ENCODE measurements around the gene PACS1.

The PACS1 gene

GRCh38 chr11:66048547-66049323, 21.3 kb upstream of the PACS1 start, which contains the start of gene GAL3ST3:
Gene GAL3ST3, minus strand, starts transcription at chr11:66049161. Its CDS starts 3,746 bp downstream, at chr11:66045415.
- in situ Hi-C loops (cut with MboI; ENCODE audit: low sequenced_read_pairs): no loop called here

- in situ Hi-C loops (cut with MboI; ENCODE audit: low sequenced_read_pairs): no loop called here
Observed at GRCh38 chr11:66050581-66051231, 19.4 kb upstream of the PACS1 start.

- in situ Hi-C loops (cut with MboI; ENCODE audit: low sequenced_read_pairs): no loop called here
Observed at GRCh38 chr11:66051371-66051765, 18.7 kb upstream of the PACS1 start.

- in situ Hi-C loops (cut with MboI; ENCODE audit: low sequenced_read_pairs): no loop called here
Observed at GRCh38 chr11:66051766-66052663, 18.1 kb upstream of the PACS1 start, which contains the start of gene SF3B2. Gene SF3B2, plus strand, starts transcription at chr11:66052364. Its CDS starts 21 bp downstream, at chr11:66052385.

- in situ Hi-C loops (cut with MboI; ENCODE audit: low sequenced_read_pairs): no loop called here
Observed at GRCh38 chr11:66052664-66052982, 17.4 kb upstream of the PACS1 start.

GRCh38 chr11:66055021-66055420, 15.1 kb upstream of the PACS1 start:
- in situ Hi-C loops (cut with MboI; ENCODE audit: low sequenced_read_pairs): no loop called here

- in situ Hi-C loops (cut with MboI; ENCODE audit: low sequenced_read_pairs): no loop called here
Observed at GRCh38 chr11:66056501-66056900, 13.6 kb upstream of the PACS1 start.

GRCh38 chr11:66059966-66060680, 9.9 kb upstream of the PACS1 start:
- in situ Hi-C loops (cut with MboI; ENCODE audit: low sequenced_read_pairs): no loop called here

- in situ Hi-C loops (cut with MboI; ENCODE audit: low sequenced_read_pairs): no loop called here
Observed at GRCh38 chr11:66061268-66061667, 8.8 kb upstream of the PACS1 start.

GRCh38 chr11:66062408-66062807, 7.7 kb upstream of the PACS1 start:
- in situ Hi-C loops (cut with MboI; ENCODE audit: low sequenced_read_pairs): no loop called here

- in situ Hi-C loops (cut with MboI; ENCODE audit: low sequenced_read_pairs): no loop called here
Observed at GRCh38 chr11:66063900-66064299, 6.2 kb upstream of the PACS1 start.

GRCh38 chr11:66064571-66064970, 5.5 kb upstream of the PACS1 start:
- in situ Hi-C loops (cut with MboI; ENCODE audit: low sequenced_read_pairs): no loop called here

- in situ Hi-C loops (cut with MboI; ENCODE audit: low sequenced_read_pairs): no loop called here
Observed at GRCh38 chr11:66066751-66067150, 3.3 kb upstream of the PACS1 start.

GRCh38 chr11:66067640-66068039, 2.4 kb upstream of the PACS1 start:
- in situ Hi-C loops (cut with MboI; ENCODE audit: low sequenced_read_pairs): no loop called here

- in situ Hi-C loops (cut with MboI; ENCODE audit: low sequenced_read_pairs): no loop called here
Observed at GRCh38 chr11:66068154-66068821, 1.8 kb upstream of the PACS1 start.

GRCh38 chr11:66068923-66069714, 953 bp upstream of the PACS1 start:
- in situ Hi-C loops (cut with MboI; ENCODE audit: low sequenced_read_pairs): no loop called here

GRCh38 chr11:66070604-66071380, 720 bp downstream of the PACS1 start:
- in situ Hi-C loops (cut with MboI; ENCODE audit: low sequenced_read_pairs): no loop called here

GRCh38 chr11:66071381-66071801, 1.3 kb downstream of the PACS1 start:
- in situ Hi-C loops (cut with MboI; ENCODE audit: low sequenced_read_pairs): no loop called here

- in situ Hi-C loops (cut with MboI; ENCODE audit: low sequenced_read_pairs): no loop called here
Observed at GRCh38 chr11:66072081-66072480, 2.0 kb downstream of the PACS1 start.
